Activated CD4-positive, alpha-beta T cell treated with anti-CD3 and anti-CD28 coated beads, Interleukin-2, amount 10 ng/mL, durations not matched to agents 24 days and 14 days (primary cell): ENCODE measurements around the gene HOATZ. TPM values are rescaled to one million over a fixed set of nuclear protein-coding genes. Genes with fewer than 3 reads are reported as not detected.

Source experiments
- DNase-seq: peaks from one replicate; pipeline ENCODE4 v3.0.0; 2022
- H3K27ac Mint-ChIP-seq: one replicate; pipeline ENCODE4 v1.8.0; 2022; ENCODE audit warnings: mild to moderate bottlenecking, mixed read lengths
- H3K27me3 Mint-ChIP-seq: one replicate; pipeline ENCODE4 v1.8.0; 2022; ENCODE audit warnings: mixed read lengths
- H3K36me3 Mint-ChIP-seq: one replicate; pipeline ENCODE4 v1.8.0; 2022; ENCODE audit warnings: low read depth, mild to moderate bottlenecking, mixed read lengths
- H3K4me1 Mint-ChIP-seq: one replicate; pipeline ENCODE4 v1.8.0; 2021; ENCODE audit warnings: mixed read lengths
- H3K4me3 Mint-ChIP-seq: one replicate; pipeline ENCODE4 v1.8.0; 2022; ENCODE audit warnings: mild to moderate bottlenecking, moderate library complexity, mixed read lengths
- H3K9me3 Mint-ChIP-seq: one replicate; pipeline ENCODE4 v1.8.0; 2021; ENCODE audit warnings: mixed read lengths
- intact Hi-C: fragments of 100-400 bp; cut with micrococcal nuclease; formaldehyde crosslinking; loops from one replicate; pipeline ENCODE4 v1.15.1; 2023
- total RNA-seq: library from RNA; stranded (reverse); gene quantifications from 2 replicates; pipeline ENCODE4 v1.2.3, GENCODE V29; 2022

The HOATZ gene
- total RNA-seq = not detected in 2 replicates

DNA sequence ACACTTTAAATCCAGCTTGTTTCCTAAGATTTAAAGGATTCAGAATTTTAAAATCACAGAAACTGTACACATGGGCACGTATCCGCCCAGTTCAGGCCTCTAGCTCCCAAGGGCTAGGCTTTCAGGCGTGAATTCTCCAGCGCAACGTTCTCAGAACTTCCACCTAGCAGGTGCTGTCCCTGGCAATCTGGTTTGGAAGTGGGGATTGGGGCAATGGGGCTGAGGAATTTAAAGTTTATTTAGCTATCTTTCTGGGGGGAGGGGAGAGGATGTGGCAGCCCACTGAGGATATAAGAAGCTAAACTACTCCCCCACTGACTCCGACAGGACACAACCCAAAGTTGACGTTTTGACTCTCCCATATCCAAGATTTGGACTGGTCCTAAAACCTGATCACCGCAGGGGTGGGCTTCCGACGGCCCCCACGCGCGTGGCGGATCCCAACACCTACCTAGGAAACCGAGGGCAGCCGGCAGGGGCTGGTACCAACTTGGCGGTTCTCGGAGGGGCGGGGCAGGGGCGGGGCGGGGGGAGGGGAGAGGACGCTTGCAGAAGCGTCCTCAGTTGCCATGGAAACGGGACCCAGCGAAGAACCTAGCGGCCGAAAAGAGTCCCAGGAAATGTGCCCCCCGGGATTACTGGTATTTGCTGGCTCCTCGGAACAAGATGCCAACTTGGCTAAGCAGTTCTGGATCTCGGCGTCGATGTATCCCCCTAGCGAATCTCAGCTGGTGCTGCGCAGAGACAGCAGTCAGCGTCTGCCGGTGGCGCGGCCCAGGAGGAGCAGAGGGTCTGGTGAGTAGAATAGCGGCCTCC is at the start of gene HOATZ:
HOATZ (plus strand) TSS at position 563 of the 816 bp plus-strand sequence; CDS start at position 570, 7 bp downstream.
- peaks cover 36% of the 10 kb centered on the region for H3K27me3 Mint-ChIP-seq
- peak; percentile 59 for DNase-seq
- H3K9me3 Mint-ChIP-seq = no peaks in the 10 kb centered on the region
- peak within 1 kb of the TSS; percentile 43 for H3K4me3 Mint-ChIP-seq
- intact Hi-C loops = no loop called here
- no peak within 1 kb of the TSS for H3K27ac Mint-ChIP-seq
- peaks cover 6% of the 10 kb centered on the region for H3K4me1 Mint-ChIP-seq
- peaks cover 2% of the 10 kb centered on the region for H3K36me3 Mint-ChIP-seq

DNA sequence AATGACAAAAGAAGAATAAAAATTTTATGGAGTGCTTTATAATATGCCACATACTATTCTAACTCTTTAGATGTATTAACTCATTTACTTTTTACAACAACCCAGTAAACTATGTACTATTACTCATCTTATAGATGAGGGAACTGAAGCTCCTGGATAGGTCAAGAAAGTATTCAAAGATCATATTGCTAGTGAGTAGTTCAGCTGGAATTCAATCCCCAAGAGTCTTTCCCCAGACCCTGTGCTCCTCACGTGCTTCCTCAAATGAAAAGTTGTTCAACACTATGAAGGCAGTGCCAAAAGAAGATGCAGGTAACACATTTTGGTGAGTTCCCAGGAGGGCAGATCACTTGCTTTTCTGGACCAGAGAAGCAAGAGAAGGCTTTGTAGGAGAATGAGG is 49.2 kb upstream of the HOATZ start:
- Mint-ChIP-seq H3K9me3 (no peaks in the 10 kb centered on the region), H3K4me1 (peaks cover 6% of the 10 kb centered on the region), H3K27me3 (peaks cover 16% of the 10 kb centered on the region), H3K27ac (no peak overlapping the region), H3K4me3 (no peak overlapping the region), H3K36me3 (no peaks in the 10 kb centered on the region)
- intact Hi-C loops = loop anchor here (5.0 kb wide), 1 partner anchor 67 kb away; no protein-coding TSS in a partner anchor
- DNase-seq = no peak

DNA sequence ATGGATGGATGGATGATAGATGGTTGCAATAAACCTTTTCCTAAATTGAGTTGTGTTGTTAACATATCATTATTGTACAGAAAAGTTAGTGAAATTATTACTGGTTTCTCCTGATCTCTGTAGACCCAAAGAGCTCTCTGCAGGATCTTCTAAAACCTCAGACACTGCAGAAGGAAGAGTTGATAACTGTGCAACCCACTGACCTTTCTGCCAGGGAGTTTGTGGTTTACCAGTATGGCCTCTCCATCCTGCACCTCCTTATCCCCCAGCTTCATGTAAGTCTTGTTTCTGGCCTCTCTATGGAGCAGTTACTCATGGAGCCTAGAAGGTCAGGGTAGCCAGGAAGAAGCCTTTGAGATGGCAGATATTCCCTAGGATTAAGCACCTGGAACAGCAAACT is 48.0 kb upstream of the HOATZ start:
- H3K4me3 Mint-ChIP-seq = no peak overlapping the region
- no peak overlapping the region for H3K27ac Mint-ChIP-seq
- H3K27me3 Mint-ChIP-seq = peaks cover 10% of the 10 kb centered on the region
- intact Hi-C loops = loop anchor here (5.0 kb wide), 1 partner anchor 66 kb away; no protein-coding TSS in a partner anchor
- H3K36me3 Mint-ChIP-seq = no peaks in the 10 kb centered on the region
- no peak for DNase-seq
- peaks cover 6% of the 10 kb centered on the region for H3K4me1 Mint-ChIP-seq
- H3K9me3 Mint-ChIP-seq = no peaks in the 10 kb centered on the region

GRCh38 chr11:111469200-111469599 is 45.4 kb upstream of the HOATZ start:
- no peaks in the 10 kb centered on the region for H3K9me3 Mint-ChIP-seq
- H3K27me3 Mint-ChIP-seq = peaks cover 10% of the 10 kb centered on the region
- H3K36me3 Mint-ChIP-seq = no peaks in the 10 kb centered on the region
- H3K4me1 Mint-ChIP-seq = peaks cover 6% of the 10 kb centered on the region
- no peak overlapping the region for H3K27ac Mint-ChIP-seq
- peak; percentile 51 for DNase-seq
- H3K4me3 Mint-ChIP-seq = no peak overlapping the region
- intact Hi-C loops = loop anchor here (5.0 kb wide), 1 partner anchor 63 kb away; no protein-coding TSS in a partner anchor

- intact Hi-C loops = no loop called here
- no peak for DNase-seq
- Mint-ChIP-seq H3K36me3 (no peaks in the 10 kb centered on the region), H3K27ac (no peak overlapping the region), H3K27me3 (peaks cover 6% of the 10 kb centered on the region), H3K9me3 (no peaks in the 10 kb centered on the region), H3K4me3 (no peak overlapping the region), H3K4me1 (peaks cover 3% of the 10 kb centered on the region)
Observed at GRCh38 chr11:111472228-111472627, 42.4 kb upstream of the HOATZ start.

DNA sequence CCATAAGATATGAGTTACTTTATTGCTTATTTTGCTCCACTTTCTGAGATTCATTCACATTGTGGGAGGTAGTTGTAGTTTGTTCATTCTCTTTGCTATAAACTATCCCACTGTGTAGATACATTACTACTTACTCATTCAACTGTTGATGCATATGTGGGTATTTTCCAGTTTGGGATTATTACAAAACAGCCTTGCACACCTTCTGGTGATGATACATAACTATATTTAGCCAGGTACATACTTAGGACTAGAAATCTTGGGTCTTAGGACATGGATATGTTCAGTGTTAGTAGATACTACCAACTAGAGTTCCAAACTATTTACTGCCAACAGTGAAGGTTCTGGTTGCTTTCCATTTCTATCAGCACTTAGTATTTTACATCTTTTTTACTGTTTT is 40.1 kb upstream of the HOATZ start:
- H3K4me1 Mint-ChIP-seq = peaks cover 2% of the 10 kb centered on the region
- intact Hi-C loops = no loop called here
- H3K27me3 Mint-ChIP-seq = peaks cover 8% of the 10 kb centered on the region
- H3K9me3 Mint-ChIP-seq = no peaks in the 10 kb centered on the region
- H3K4me3 Mint-ChIP-seq = no peak overlapping the region
- no peak overlapping the region for H3K27ac Mint-ChIP-seq
- no peaks in the 10 kb centered on the region for H3K36me3 Mint-ChIP-seq
- DNase-seq = no peak

- H3K27ac Mint-ChIP-seq = no peak overlapping the region
Observed at GRCh38 chr11:111476366-111476765, 38.2 kb upstream of the HOATZ start.

DNA sequence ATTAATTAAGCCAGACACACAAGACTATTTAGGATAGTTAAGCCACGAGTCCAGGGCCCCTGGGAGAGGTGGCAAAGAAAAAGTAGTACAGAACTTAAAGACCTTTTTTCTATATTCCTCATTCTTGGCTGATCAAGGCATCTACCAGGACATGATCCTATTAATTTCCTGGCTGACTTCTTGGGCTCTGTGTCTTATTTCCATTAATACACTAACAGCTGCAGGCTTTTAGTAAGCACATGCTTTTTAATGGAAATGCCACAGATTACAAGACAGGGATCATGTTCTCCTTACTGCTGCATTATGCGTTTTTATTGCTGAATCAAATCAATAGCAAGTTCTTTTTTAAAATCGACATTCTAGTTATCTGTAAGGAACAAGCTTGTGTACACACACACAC is 37.6 kb upstream of the HOATZ start:
- H3K27me3 Mint-ChIP-seq = peaks cover 13% of the 10 kb centered on the region
- no peak overlapping the region for H3K27ac Mint-ChIP-seq
- no peak for DNase-seq
- H3K4me1 Mint-ChIP-seq = peaks cover 4% of the 10 kb centered on the region
- no peaks in the 10 kb centered on the region for H3K9me3 Mint-ChIP-seq
- no peaks in the 10 kb centered on the region for H3K36me3 Mint-ChIP-seq
- no peak overlapping the region for H3K4me3 Mint-ChIP-seq
- intact Hi-C loops = no loop called here

More at GRCh38 chr11:111476366-111476765, 38.2 kb upstream of the HOATZ start:
- H3K4me3 Mint-ChIP-seq = no peak overlapping the region
- intact Hi-C loops = no loop called here
- no peak for DNase-seq
- peaks cover 13% of the 10 kb centered on the region for H3K27me3 Mint-ChIP-seq
- peaks cover 4% of the 10 kb centered on the region for H3K4me1 Mint-ChIP-seq
- no peaks in the 10 kb centered on the region for H3K9me3 Mint-ChIP-seq
- H3K36me3 Mint-ChIP-seq = no peaks in the 10 kb centered on the region

- Mint-ChIP-seq H3K9me3 (peaks cover under 1% of the 10 kb centered on the region), H3K27ac (no peak overlapping the region), H3K4me3 (no peak overlapping the region), H3K27me3 (peaks cover 18% of the 10 kb centered on the region), H3K36me3 (no peaks in the 10 kb centered on the region), H3K4me1 (peaks cover 4% of the 10 kb centered on the region)
- no peak for DNase-seq
- intact Hi-C loops = no loop called here
Observed at GRCh38 chr11:111477898-111478297, 36.7 kb upstream of the HOATZ start.

DNA sequence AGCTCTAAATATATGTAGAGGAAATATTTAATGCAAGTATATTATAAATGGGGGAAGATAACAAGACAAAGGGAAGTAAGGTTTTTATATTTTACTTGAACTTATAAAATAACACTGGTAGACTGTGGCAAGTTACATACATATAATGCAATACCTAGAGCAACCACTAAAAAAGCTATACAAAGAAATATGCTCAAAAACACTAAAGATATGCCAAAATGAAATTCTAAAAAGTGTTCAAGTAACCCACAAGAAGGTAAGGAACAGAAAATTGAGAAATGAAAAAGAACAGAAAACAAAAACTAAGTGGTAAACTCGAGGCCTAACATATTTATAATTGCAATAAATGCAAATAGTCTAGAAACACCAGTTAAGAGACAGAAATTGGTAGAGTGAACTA is 34.9 kb upstream of the HOATZ start:
- Mint-ChIP-seq H3K36me3 (no peaks in the 10 kb centered on the region), H3K27ac (no peak overlapping the region), H3K4me1 (peaks cover 4% of the 10 kb centered on the region), H3K4me3 (no peak overlapping the region), H3K27me3 (peaks cover 22% of the 10 kb centered on the region), H3K9me3 (peaks cover 15% of the 10 kb centered on the region)
- DNase-seq = no peak
- intact Hi-C loops = no loop called here

DNA sequence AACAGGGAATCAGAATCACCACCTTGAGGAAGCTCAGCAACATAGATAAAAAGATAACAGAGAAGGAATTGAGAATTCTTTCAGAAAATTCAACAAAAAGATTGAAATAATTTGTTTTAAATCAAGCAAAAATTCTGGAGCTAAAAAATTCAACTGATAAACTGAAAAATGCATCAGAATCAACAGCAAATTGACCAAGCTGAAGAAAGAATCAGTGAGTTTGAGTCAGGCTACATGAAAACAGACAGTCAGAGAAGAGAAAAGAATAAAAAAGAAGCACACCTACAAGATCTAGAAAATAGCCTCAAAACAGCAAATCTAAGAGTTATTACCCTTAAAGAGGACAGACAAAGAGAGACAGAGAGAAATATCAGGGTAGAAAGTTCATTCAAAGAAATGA is 31.1 kb upstream of the HOATZ start:
- H3K36me3 Mint-ChIP-seq = no peaks in the 10 kb centered on the region
- no peak for DNase-seq
- peaks cover 4% of the 10 kb centered on the region for H3K4me1 Mint-ChIP-seq
- intact Hi-C loops = no loop called here
- H3K27me3 Mint-ChIP-seq = peaks cover 24% of the 10 kb centered on the region
- H3K27ac Mint-ChIP-seq = no peak overlapping the region
- H3K4me3 Mint-ChIP-seq = no peak overlapping the region
- peaks cover 34% of the 10 kb centered on the region for H3K9me3 Mint-ChIP-seq

DNA sequence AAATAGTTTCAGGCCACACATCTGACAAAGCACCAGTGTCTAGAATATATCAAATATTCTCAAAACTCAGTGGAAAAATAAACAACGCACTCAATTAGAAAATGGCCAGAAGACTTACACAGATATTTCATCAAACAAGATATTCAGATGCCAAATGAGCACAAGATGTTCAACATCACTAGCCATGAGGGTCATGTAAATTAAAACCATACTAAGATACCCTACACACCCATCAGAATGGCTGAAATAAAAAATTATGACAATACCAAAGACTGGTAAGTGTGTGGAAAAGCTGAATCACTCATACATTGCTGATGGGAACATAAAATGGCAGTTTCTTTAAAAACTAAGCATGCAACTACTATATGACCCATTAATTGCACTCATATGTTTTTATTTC is 24.1 kb upstream of the HOATZ start:
- intact Hi-C loops = no loop called here
- no peaks in the 10 kb centered on the region for H3K4me1 Mint-ChIP-seq
- H3K27ac Mint-ChIP-seq = no peak overlapping the region
- H3K4me3 Mint-ChIP-seq = no peak overlapping the region
- H3K9me3 Mint-ChIP-seq = peaks cover 13% of the 10 kb centered on the region
- no peak for DNase-seq
- peaks cover 33% of the 10 kb centered on the region for H3K27me3 Mint-ChIP-seq
- no peaks in the 10 kb centered on the region for H3K36me3 Mint-ChIP-seq

DNA sequence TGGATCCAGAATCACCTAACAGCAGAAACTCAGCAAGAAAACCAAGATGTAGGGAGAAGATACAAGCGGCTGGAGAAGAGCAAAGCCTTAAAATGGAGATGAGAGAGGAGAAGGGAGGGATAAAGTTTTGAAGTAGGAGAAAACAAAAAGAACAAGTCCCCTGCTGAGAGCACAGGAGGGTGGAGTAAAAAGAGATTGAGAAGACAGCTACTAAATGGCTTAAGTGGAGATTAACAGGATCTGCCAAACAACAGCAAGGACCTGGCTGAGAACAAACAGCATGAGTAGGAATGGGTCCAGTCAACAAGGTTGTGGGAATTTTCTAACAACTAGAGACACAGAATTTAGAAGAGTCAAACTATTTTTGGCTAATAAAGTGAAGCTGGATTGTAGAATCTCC is 20.5 kb upstream of the HOATZ start:
- Mint-ChIP-seq H3K9me3 (no peaks in the 10 kb centered on the region), H3K36me3 (no peaks in the 10 kb centered on the region), H3K4me3 (no peak overlapping the region), H3K27ac (no peak overlapping the region), H3K27me3 (peaks cover 47% of the 10 kb centered on the region), H3K4me1 (no peaks in the 10 kb centered on the region)
- intact Hi-C loops = no loop called here
- no peak for DNase-seq

GRCh38 chr11:111499483-111499882 is 15.1 kb upstream of the HOATZ start:
- intact Hi-C loops = no loop called here
- no peaks in the 10 kb centered on the region for H3K36me3 Mint-ChIP-seq
- DNase-seq = no peak
- H3K27ac Mint-ChIP-seq = no peak overlapping the region
- no peak overlapping the region for H3K4me3 Mint-ChIP-seq
- H3K4me1 Mint-ChIP-seq = no peaks in the 10 kb centered on the region
- H3K9me3 Mint-ChIP-seq = peaks cover 8% of the 10 kb centered on the region
- H3K27me3 Mint-ChIP-seq = peaks cover 57% of the 10 kb centered on the region
